ENCODE measurements around the gene NACC2.

DNA sequence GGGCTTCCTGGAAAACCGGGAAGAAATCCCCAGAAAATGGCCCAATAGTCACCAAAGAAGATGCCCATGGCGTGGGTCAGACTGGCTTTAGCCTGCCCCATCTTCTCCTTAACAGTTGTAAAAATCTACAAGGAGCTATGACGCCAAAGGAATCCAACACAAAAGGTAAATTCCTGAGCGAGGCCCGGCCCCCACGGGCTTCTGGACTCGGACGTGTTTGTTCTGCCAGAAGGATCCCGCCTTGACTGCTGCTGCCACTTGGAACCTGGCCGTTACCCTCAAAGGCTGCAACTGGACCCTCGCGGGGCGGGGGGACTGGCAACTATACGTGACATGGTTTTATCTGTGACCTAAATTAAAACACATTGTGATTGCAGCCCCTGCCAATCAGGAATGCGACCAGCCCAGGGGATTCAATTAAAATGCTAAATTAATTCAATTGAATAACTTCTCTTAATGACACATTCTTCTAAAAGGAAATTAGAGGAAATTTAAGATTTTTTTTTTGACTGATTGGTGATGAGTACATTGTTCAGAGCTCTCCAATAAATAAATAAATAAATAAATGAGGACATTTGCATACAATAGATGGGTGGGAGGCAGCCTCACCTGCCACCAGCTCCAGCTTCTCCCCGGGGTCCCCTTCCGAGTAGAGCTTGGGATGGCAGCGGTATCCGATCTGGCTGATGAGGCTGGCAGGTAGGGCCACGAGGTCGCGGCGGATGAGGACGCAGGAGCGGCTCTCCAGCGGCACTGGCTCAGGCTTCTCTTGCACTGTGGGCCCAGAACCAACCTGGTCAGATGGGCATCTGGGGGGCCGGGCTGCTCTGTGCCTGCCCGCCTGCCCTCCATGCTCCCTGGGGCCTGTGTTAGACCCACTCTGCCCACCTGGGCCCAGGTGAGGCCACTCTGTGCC is 79.2 kb downstream of the NACC2 start:
- TF ChIP-seq, protein P1, sequence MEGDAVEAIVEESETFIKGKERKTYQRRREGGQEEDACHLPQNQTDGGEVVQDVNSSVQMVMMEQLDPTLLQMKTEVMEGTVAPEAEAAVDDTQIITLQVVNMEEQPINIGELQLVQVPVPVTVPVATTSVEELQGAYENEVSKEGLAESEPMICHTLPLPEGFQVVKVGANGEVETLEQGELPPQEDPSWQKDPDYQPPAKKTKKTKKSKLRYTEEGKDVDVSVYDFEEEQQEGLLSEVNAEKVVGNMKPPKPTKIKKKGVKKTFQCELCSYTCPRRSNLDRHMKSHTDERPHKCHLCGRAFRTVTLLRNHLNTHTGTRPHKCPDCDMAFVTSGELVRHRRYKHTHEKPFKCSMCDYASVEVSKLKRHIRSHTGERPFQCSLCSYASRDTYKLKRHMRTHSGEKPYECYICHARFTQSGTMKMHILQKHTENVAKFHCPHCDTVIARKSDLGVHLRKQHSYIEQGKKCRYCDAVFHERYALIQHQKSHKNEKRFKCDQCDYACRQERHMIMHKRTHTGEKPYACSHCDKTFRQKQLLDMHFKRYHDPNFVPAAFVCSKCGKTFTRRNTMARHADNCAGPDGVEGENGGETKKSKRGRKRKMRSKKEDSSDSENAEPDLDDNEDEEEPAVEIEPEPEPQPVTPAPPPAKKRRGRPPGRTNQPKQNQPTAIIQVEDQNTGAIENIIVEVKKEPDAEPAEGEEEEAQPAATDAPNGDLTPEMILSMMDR (IDR thresholded peaks at IDR 0.05; ENCODE audit: low read depth, low read length), result no peak
- no peak for TF ChIP-seq EZH2phosphoT487 (IDR thresholded peaks at IDR 0.05; ENCODE audit: low read depth)

Data from OCI-LY3 (cell line).